ENCODE data around the gene ANTXR2.
A peak's percentile ranks its signal among the peaks of the same experiment; 100 is the strongest.

The ANTXR2 gene

DNA sequence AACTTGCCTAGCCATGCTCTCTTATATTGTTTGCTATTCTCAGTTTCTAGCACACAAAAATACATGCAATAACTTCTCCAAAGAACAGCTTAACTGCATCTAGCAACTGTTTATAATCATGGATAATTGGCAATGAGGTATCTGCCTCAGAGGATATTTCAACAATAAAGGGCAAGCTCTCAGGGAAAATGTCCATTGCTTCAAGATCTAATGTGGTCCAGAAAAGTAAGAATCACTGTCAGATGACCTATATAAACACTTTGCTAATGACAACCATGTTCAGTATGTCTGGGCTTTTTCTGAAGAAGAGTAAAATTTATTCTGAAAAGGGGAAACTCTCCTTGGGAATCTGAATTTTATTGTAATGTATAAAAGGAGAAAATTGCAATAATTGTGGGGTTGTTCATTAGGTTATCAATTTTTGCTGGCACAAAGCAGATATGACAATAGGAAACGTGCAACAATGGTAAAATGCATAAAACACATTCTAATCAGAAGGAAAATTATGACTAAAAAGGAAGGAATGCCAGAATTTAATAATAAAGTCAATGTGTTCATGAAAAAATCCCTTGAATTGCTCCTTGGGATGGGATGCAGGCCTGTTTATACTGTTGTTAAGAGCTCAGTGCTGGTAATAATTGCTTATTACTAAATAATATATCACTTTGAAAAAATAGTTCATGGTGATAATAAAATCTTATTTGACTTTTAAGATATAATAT, 90.3 kb downstream of the ANTXR2 start:
- TF ChIP-seq, protein P1, sequence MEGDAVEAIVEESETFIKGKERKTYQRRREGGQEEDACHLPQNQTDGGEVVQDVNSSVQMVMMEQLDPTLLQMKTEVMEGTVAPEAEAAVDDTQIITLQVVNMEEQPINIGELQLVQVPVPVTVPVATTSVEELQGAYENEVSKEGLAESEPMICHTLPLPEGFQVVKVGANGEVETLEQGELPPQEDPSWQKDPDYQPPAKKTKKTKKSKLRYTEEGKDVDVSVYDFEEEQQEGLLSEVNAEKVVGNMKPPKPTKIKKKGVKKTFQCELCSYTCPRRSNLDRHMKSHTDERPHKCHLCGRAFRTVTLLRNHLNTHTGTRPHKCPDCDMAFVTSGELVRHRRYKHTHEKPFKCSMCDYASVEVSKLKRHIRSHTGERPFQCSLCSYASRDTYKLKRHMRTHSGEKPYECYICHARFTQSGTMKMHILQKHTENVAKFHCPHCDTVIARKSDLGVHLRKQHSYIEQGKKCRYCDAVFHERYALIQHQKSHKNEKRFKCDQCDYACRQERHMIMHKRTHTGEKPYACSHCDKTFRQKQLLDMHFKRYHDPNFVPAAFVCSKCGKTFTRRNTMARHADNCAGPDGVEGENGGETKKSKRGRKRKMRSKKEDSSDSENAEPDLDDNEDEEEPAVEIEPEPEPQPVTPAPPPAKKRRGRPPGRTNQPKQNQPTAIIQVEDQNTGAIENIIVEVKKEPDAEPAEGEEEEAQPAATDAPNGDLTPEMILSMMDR (IDR thresholded peaks at IDR 0.05; ENCODE audit: control insufficient read depth, extremely low read depth, insufficient read depth): no peak
- no peak for DNase-seq (ENCODE audit: low read depth)
- H3K4me3 ChIP-seq (ENCODE audit: low read depth, low read length): no peak overlapping the region

DNA sequence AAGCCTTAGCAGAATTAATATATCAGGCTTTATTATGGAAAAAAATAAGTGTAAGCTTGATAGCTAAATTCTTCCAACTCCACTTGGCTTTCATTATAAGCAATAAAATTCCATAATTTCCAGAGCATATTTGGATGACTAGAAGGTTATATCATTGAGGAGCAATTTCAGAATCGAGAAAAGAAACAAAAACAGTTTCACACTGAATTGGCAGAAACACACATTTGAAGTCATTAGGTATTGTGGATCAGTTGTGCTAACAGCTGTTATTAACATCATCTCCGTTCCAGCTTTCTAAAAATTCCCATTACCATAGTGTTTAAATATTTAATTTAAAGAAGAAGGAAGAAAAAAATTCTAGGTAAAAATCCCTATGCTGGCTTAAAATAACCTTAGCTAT, 92.6 kb downstream of the ANTXR2 start:
- H3K4me3 ChIP-seq (ENCODE audit: low read depth, low read length): no peak overlapping the region
- TF ChIP-seq, protein P1 (IDR thresholded peaks at IDR 0.05; ENCODE audit: control insufficient read depth, extremely low read depth, insufficient read depth): no peak
- no peak for DNase-seq (ENCODE audit: low read depth)

DNA sequence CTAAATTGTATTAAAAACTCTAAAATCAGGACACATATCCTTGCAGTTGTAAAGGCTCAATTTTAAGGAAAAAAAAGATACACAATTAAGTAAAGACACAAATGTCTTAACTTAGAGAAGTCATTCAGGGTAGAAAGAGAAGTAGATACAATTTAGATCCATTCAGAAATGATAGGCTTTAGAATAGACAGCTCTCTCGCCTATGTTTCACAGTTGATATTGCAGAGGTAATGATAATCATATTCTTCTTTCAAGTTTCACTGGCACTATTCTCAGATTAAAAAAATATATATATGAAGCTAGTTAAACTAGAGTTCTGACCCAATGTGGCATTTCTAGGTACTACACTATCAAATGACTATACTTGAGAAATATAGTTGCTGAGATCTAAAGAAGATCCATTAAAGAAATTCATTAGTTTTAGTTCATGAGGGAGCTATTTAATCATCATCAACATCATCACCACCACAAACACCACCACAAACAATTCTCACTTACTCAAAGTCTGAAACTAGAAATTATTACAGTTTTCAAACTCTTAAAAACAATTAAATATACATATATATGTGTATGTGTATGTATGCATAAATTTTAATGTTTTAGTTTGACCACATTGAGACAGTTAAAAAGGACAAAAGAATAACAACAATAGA, 93.1 kb downstream of the ANTXR2 start:
- TF ChIP-seq, protein P1 (IDR thresholded peaks at IDR 0.05; ENCODE audit: control insufficient read depth, extremely low read depth, insufficient read depth): 0 out of 2 replicates have a peak, but pooled peaks have one; percentile 2
- no peak overlapping the region for H3K4me3 ChIP-seq (ENCODE audit: low read depth, low read length)
- no peak for DNase-seq (ENCODE audit: low read depth)

DNA sequence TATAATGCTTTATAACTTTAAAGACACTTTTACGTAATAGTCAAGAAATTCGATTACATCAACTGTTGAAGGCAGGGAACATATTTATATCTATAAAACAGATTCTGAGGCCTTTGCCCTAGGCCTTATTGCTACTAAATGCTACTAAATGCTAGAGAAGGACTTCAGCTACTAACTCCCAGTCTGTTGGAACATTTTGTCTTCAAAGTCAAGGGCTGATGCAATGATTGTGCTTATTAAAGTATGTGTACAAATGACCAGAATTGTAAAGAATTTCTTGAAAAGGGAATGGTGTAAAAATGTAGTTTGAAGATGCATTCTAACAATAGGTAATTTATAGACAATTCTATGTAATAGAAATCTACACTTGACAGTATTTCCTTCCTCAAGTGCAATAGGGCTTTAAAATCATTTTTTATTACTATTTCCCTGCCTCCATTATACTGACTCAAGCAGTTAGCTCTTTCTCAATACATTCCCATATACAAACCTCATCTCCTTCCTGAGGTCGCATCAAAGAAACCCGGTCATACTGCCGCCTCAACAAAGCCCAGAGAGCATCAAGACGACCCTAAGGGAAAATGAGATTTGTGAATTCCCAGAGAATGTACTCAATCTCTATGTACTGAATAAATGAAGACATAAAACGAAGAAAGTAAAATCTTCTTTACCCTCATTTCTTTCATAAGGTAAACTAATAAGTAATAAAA, 95.7 kb downstream of the ANTXR2 start:
- TF ChIP-seq, protein P1 (IDR thresholded peaks at IDR 0.05; ENCODE audit: control insufficient read depth, extremely low read depth, insufficient read depth): no peak
- DNase-seq (ENCODE audit: low read depth): no peak
- no peak overlapping the region for H3K4me3 ChIP-seq (ENCODE audit: low read depth, low read length)

DNA sequence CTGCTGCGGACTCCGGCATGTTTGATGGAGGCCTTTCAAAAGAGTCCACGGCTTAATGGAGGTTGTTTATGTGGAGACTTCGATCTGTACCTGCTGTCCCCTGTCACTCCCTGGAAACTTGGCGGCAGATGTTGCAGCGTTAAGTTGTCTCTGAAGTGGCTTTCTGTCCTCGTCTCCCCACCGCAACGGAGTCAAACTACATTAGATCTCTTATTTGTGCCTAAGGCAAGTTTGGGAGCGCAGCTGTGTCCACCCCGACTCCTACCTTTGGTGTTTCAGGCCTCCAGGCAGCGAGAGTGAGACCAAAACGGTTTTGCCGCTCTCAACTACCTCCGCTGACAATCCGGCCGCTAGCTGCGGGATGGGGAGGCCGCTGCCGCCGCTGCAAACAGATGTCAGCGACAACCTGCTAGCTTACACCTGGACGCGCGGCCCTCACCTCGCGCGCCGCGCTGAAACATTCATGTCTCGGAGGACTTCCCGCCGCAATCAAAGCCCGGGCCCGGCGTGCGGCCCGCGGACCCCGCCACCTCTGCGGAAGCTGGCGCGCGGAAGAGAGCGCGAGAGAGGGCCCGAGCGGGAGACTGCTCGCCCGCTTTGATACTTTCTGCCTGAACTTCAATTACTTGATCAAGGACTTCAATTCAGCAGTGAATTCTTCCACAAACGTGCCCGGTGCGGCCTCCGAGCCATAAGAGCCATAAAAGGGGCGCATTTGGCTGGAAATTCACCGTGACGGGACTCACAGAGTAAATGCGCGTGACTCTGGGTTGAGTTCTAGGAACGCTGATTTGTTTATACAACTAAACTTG, 108.4 kb downstream of the ANTXR2 start:
- no peak for DNase-seq (ENCODE audit: low read depth)
- no peak overlapping the region for H3K4me3 ChIP-seq (ENCODE audit: low read depth, low read length)
- TF ChIP-seq, protein P1 (IDR thresholded peaks at IDR 0.05; ENCODE audit: control insufficient read depth, extremely low read depth, insufficient read depth): no peak

DNA sequence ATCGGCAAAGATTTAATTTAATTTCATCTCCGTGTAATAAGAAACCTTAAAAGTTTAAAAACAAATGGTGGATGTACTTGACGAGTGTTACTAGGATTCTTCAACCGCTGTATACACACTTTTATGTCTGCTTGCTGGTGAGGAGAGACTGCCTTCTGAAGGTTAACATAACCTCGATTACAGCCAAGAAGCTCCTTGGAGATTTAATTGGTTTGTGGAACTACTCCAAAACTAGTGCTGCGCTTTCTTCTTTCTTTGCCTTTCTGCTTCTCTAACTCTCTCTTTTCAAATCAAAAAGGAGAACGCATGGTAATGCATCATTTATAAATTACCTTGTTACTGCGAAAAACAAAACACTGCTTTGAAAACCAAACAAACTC, 109.0 kb downstream of the ANTXR2 start:
- H3K4me3 ChIP-seq (ENCODE audit: low read depth, low read length): no peak overlapping the region
- DNase-seq (ENCODE audit: low read depth): no peak
- TF ChIP-seq, protein P1 (IDR thresholded peaks at IDR 0.05; ENCODE audit: control insufficient read depth, extremely low read depth, insufficient read depth): no peak
